Endothelial cell (in vitro differentiated cells): ENCODE data around the gene KDM5C. TPM values are rescaled to one million over a fixed set of nuclear protein-coding genes. Genes with fewer than 3 reads are reported as not detected.

Experiments
- DNase-seq: peaks from one replicate; pipeline ENCODE4 v3.0.0; 2021; ENCODE audit warnings: low spot score
- H3K27ac Mint-ChIP-seq: one replicate; pipeline ENCODE4 v1.8.0; 2021; ENCODE audit warnings: mixed read lengths, inconsistent platforms; ENCODE audit not compliant: unreplicated experiment
- H3K27me3 Mint-ChIP-seq: one replicate; pipeline ENCODE4 v1.8.0; 2021; ENCODE audit warnings: mild to moderate bottlenecking, moderate library complexity, mixed read lengths, inconsistent platforms; ENCODE audit not compliant: unreplicated experiment
- H3K36me3 Mint-ChIP-seq: one replicate; pipeline ENCODE4 v1.8.0; 2021; ENCODE audit warnings: mild to moderate bottlenecking, low read depth, mixed read lengths, inconsistent platforms; ENCODE audit not compliant: unreplicated experiment
- H3K4me1 Mint-ChIP-seq: one replicate; pipeline ENCODE4 v1.8.0; 2021; ENCODE audit warnings: mild to moderate bottlenecking, mixed read lengths, inconsistent platforms; ENCODE audit not compliant: unreplicated experiment
- H3K4me3 Mint-ChIP-seq: one replicate; pipeline ENCODE4 v1.8.0; 2021; ENCODE audit warnings: mild to moderate bottlenecking, mixed read lengths, inconsistent platforms; ENCODE audit not compliant: unreplicated experiment
- H3K9me3 Mint-ChIP-seq: one replicate; pipeline ENCODE4 v1.8.0; 2021; ENCODE audit warnings: mixed read lengths, inconsistent platforms; ENCODE audit not compliant: unreplicated experiment
- CTCF ChIP-seq: fragments of 200-600 bp; sonication (generic); IDR thresholded peaks from one replicate; pipeline ENCODE4 v1.5.0; 2021; ENCODE audit warnings: antibody characterized with exemption; ENCODE audit not compliant: unreplicated experiment
- total RNA-seq: library from RNA; stranded (reverse); fragmentation: NEBNext Ultra II Directional; extraction: Animal tissue kit (Norgen Biotek cat#: 25700); gene quantifications from one replicate; pipeline ENCODE4 v1.2.1, GENCODE V29; 2021; ENCODE audit not compliant: unreplicated experiment

KDM5C gene
- total RNA-seq, 1 donor from 2014 or later: 132 TPM

GRCh38 chrX:53236025-53236679, 11.1 kb upstream of the KDM5C start:
- no peak for DNase-seq
- no peaks in the 10 kb centered on the region for H3K9me3 Mint-ChIP-seq
- H3K4me1 Mint-ChIP-seq: no peaks in the 10 kb centered on the region
- no peak overlapping the region for H3K4me3 Mint-ChIP-seq
- no peak for TF ChIP-seq CTCF
- H3K27me3 Mint-ChIP-seq: peaks cover 4% of the 10 kb centered on the region
- peaks cover 10% of the 10 kb centered on the region for H3K36me3 Mint-ChIP-seq
- no peak overlapping the region for H3K27ac Mint-ChIP-seq

- Mint-ChIP-seq H3K27me3 (peaks cover 5% of the 10 kb centered on the region), H3K4me3 (no peak overlapping the region), H3K36me3 (peaks cover 16% of the 10 kb centered on the region), H3K4me1 (no peaks in the 10 kb centered on the region), H3K9me3 (no peaks in the 10 kb centered on the region), H3K27ac (no peak overlapping the region)
- no peak for DNase-seq
- no peak for TF ChIP-seq CTCF
Measured at GRCh38 chrX:53235566-53235965, 10.6 kb upstream of the KDM5C start.

- Mint-ChIP-seq H3K27ac (no peak overlapping the region), H3K4me3 (no peak overlapping the region), H3K9me3 (no peaks in the 10 kb centered on the region), H3K36me3 (peaks cover 17% of the 10 kb centered on the region), H3K27me3 (peaks cover 5% of the 10 kb centered on the region), H3K4me1 (no peaks in the 10 kb centered on the region)
- no peak for TF ChIP-seq CTCF
- no peak for DNase-seq
Measured at GRCh38 chrX:53234484-53234883, 9.5 kb upstream of the KDM5C start.

GRCh38 chrX:53233536-53233935, 8.5 kb upstream of the KDM5C start:
- Mint-ChIP-seq H3K4me3 (no peak overlapping the region), H3K36me3 (peaks cover 10% of the 10 kb centered on the region), H3K27ac (no peak overlapping the region), H3K4me1 (no peaks in the 10 kb centered on the region), H3K27me3 (peaks cover 5% of the 10 kb centered on the region), H3K9me3 (no peaks in the 10 kb centered on the region)
- no peak for TF ChIP-seq CTCF
- DNase-seq: no peak

GRCh38 chrX:53230116-53230515, 5.1 kb upstream of the KDM5C start:
- Mint-ChIP-seq H3K27ac (no peak overlapping the region), H3K4me1 (peaks cover 9% of the 10 kb centered on the region), H3K36me3 (peaks cover 6% of the 10 kb centered on the region), H3K9me3 (no peaks in the 10 kb centered on the region), H3K4me3 (no peak overlapping the region), H3K27me3 (peaks cover 1% of the 10 kb centered on the region)
- DNase-seq: no peak
- TF ChIP-seq CTCF: no peak
